ENCODE data around the gene ZNF438.
"Not testable (repeated sequence)": the region's sequence is repeated elsewhere in the genome, so short reads cannot be mapped to it uniquely, and the experiment has no call there.

ZNF438 gene

DNA sequence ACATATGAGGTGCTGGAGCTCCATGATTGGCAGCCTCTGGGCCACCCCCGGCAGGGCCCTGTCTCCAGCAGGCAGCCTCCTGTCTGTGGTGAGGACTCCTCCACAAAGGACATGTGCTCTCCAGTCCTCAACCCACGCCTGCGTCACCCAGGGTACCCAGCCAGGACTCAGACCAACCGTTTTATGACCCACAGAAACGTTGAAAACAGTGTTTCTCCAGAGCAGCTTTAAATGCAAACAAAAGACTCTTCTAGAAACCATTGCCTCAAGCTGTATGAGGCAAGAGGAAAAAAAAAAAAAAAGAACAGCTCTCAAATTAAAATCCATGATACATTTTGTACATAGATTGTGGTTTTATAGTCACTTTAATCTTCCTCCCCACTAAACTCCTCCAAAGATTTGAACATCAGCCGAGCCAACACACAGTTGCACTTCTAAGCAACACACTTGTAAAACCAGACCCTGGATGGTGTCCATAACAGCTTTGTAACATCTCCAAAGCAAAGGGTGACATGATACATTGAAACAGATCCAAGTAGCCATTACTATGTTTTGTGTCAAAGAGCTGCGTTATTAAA, 227.1 kb downstream of the ZNF438 start:
- Histone ChIP-seq H3K4me3 (no peak overlapping the region), H3K9me3 (no peaks in the 10 kb centered on the region), H3K27ac (peak overlapping the region; percentile 3 to 40), H3K4me1 (peaks cover 0 to 14% (median 3%) of the 10 kb centered on the region in 4 donors), H3K36me3 (no peaks in the 10 kb centered on the region), H3K27me3 (no peaks in the 10 kb centered on the region)
- TF ChIP-seq, protein P1, sequence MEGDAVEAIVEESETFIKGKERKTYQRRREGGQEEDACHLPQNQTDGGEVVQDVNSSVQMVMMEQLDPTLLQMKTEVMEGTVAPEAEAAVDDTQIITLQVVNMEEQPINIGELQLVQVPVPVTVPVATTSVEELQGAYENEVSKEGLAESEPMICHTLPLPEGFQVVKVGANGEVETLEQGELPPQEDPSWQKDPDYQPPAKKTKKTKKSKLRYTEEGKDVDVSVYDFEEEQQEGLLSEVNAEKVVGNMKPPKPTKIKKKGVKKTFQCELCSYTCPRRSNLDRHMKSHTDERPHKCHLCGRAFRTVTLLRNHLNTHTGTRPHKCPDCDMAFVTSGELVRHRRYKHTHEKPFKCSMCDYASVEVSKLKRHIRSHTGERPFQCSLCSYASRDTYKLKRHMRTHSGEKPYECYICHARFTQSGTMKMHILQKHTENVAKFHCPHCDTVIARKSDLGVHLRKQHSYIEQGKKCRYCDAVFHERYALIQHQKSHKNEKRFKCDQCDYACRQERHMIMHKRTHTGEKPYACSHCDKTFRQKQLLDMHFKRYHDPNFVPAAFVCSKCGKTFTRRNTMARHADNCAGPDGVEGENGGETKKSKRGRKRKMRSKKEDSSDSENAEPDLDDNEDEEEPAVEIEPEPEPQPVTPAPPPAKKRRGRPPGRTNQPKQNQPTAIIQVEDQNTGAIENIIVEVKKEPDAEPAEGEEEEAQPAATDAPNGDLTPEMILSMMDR (IDR thresholded peaks at IDR 0.05), result no peak
- intact Hi-C loops (cut with DNase I; ENCODE audit: low total_unique reads), result no loop called here
- peak; percentile 68 to 78 for DNase-seq

DNA sequence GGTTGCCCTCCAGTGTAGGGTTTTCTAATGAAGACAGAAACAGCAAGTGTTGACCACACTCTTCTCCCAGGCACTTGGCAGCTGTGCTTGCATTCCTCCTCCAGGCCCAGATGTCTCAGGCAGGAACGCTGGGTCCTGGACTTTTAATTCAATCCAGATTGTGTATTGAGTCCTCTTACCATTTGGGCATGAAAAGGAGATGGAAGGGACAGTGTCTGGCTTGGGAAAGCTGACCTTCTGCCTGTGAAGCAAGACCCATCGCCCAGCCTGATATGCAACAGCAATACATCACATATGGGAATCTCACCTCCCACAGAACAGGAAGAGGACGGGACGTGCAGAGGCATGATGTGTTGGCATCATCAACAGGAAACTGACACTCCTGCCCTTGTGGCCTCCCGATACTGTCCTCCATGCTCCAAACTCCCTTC, 227.8 kb downstream of the ZNF438 start:
- H3K9me3 ChIP-seq, result no peaks in the 10 kb centered on the region
- TF ChIP-seq, protein P1 (IDR thresholded peaks at IDR 0.05), result no peak
- no peaks in the 10 kb centered on the region for H3K27me3 ChIP-seq
- H3K4me3 ChIP-seq, result no peak overlapping the region
- intact Hi-C loops (cut with DNase I; ENCODE audit: low total_unique reads), result no loop called here
- peaks cover 0 to 14% (median 3%) of the 10 kb centered on the region in 4 donors for H3K4me1 ChIP-seq
- no peaks in the 10 kb centered on the region for H3K36me3 ChIP-seq
- peak overlapping the region; percentile 30 to 40 for H3K27ac ChIP-seq
- peak; percentile 83 to 84 for DNase-seq

DNA sequence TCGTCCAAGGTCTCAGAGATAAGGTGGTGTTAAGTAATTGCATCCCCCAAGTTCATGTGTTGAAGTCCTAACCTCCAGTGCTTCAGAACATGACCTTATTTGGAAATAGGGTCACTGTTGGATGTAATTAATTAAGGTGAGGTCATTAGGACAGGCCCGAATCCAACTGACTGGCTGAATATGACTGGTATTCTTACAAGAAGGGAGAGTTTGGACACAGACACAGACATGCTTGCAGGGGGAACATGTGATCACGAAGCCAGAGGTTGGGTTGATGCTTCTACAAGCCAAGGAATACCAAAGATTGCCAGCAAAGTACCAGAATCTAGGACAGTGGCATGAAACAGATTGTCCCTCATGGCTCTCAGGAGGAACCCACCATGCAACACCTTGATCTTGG, 228.6 kb downstream of the ZNF438 start:
- Histone ChIP-seq H3K36me3 (no peaks in the 10 kb centered on the region), H3K9me3 (no peaks in the 10 kb centered on the region), H3K27ac (peak overlapping the region; percentile 30 to 40), H3K4me1 (peaks cover 0 to 14% (median 3%) of the 10 kb centered on the region in 4 donors), H3K27me3 (no peaks in the 10 kb centered on the region), H3K4me3 (no peak overlapping the region)
- intact Hi-C loops (cut with DNase I; ENCODE audit: low total_unique reads), result no loop called here
- DNase-seq, result no peak
- TF ChIP-seq, protein P1 (IDR thresholded peaks at IDR 0.05), result no peak

DNA sequence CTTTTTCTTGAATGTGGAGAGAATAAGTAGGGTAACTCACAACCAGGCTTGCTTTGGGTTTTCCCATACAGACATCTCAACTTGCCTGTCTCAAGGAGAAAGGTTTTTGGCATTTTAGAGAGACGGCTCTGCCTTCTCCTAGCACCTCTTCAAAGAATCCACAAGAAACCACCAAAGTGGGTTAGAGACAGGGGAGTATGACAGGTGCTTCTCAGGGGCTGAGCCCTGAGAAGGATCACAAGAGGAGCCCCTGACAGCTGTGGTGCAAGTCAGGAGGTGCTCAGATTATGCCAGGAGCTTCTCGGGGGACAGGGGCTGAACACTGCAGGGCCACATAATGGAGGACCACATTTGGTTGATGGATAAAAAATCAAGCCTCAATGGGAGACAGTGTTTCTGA, 231.3 kb downstream of the ZNF438 start:
- H3K27me3 ChIP-seq, result no peaks in the 10 kb centered on the region
- H3K9me3 ChIP-seq, result no peaks in the 10 kb centered on the region
- no peaks in the 10 kb centered on the region for H3K36me3 ChIP-seq
- no peak overlapping the region for H3K4me3 ChIP-seq
- H3K27ac ChIP-seq, result no peak overlapping the region
- TF ChIP-seq, protein P1 (IDR thresholded peaks at IDR 0.05), result no peak
- DNase-seq, result no peak
- intact Hi-C loops (cut with DNase I; ENCODE audit: low total_unique reads), result no loop called here
- H3K4me1 ChIP-seq, result peaks cover 0 to 14% (median 3%) of the 10 kb centered on the region in 4 donors

DNA sequence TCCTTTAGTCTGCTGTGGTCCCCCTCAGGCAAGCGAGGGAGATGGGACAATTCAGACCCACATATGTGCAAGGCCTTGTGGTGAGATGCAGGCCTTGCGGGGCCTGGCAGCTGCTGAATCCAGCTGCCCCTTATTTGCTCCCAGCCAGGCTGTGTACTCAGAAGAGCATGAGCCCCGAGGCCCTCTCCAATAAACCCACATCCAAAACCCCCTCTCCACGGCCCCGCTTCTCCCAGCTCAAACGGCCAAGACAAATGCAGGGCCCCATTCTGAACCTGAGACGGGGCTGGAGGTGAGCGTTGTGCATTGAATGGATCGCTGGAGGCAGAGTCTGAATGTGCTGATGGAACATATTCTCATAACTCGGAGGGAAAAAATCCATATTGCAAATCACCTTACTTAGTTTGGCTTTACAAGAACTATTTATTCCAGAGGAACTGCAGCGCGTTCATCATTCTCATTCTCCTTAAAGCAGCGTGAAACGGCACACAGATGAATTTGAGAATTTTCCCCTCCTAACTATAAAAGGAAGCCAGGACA, 232.9 kb downstream of the ZNF438 start:
- intact Hi-C loops (cut with DNase I; ENCODE audit: low total_unique reads), result no loop called here
- DNase-seq, result no peak
- Histone ChIP-seq H3K27ac (no peak overlapping the region), H3K27me3 (no peaks in the 10 kb centered on the region), H3K9me3 (no peaks in the 10 kb centered on the region), H3K4me1 (peaks cover 0 to 7% (median under 1%) of the 10 kb centered on the region in 4 donors), H3K4me3 (no peak overlapping the region), H3K36me3 (no peaks in the 10 kb centered on the region)
- TF ChIP-seq, protein P1 (IDR thresholded peaks at IDR 0.05), result no peak

DNA sequence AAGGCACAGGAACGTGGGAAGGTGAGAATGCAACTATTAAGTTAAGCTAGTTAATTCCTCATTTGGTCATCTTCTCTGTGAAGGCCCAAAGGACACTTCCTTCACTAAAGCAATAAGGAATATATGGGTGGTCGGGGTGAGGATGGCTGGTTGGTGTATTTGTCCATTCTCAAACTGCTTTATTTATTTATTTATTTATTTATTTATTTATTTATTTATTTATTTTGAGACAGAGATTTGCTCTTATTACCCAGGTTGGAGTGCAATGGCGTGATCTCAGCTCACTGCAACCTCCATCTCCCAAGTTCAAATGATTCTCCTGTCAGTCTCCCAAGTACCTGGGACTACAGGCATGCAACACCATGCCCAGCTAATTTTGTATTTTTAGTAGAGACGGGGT, 236.6 kb downstream of the ZNF438 start:
- DNase-seq; H3K4me1 ChIP-seq; intact Hi-C loops (cut with DNase I; ENCODE audit: low total_unique reads); H3K4me3 ChIP-seq; H3K9me3 ChIP-seq; H3K27me3 ChIP-seq; H3K27ac ChIP-seq; H3K36me3 ChIP-seq: not testable (repeated sequence)
